Glutamatergic neuron (in vitro differentiated cells): ENCODE measurements around the gene PLPPR3. TPM values are rescaled to one million over a fixed set of nuclear protein-coding genes. Genes with fewer than 3 reads are reported as not detected.

Source experiments
- DNase-seq: peaks from one replicate; pipeline ENCODE4 v3.0.0; 2022
- H3K27ac Mint-ChIP-seq: one replicate; pipeline ENCODE4 v1.8.0; 2020; ENCODE audit warnings: mild to moderate bottlenecking, mixed read lengths, inconsistent platforms; ENCODE audit not compliant: unreplicated experiment
- H3K27me3 Mint-ChIP-seq: one replicate; pipeline ENCODE4 v1.8.0; 2020; ENCODE audit warnings: mild to moderate bottlenecking, moderate library complexity, mixed read lengths, inconsistent platforms; ENCODE audit not compliant: unreplicated experiment
- H3K36me3 Mint-ChIP-seq: one replicate; pipeline ENCODE4 v1.8.0; 2020; ENCODE audit warnings: mild to moderate bottlenecking, mixed read lengths, inconsistent platforms; ENCODE audit not compliant: unreplicated experiment
- H3K4me1 Mint-ChIP-seq: one replicate; pipeline ENCODE4 v1.8.0; 2020; ENCODE audit warnings: mild to moderate bottlenecking, low read depth, mixed read lengths, inconsistent platforms; ENCODE audit not compliant: unreplicated experiment
- H3K4me3 Mint-ChIP-seq: one replicate; pipeline ENCODE4 v1.8.0; 2020; ENCODE audit warnings: mild to moderate bottlenecking, mixed read lengths, inconsistent platforms; ENCODE audit not compliant: unreplicated experiment
- H3K9me3 Mint-ChIP-seq: one replicate; pipeline ENCODE4 v1.8.0; 2020; ENCODE audit warnings: mild to moderate bottlenecking, moderate library complexity, mixed read lengths, inconsistent platforms; ENCODE audit not compliant: unreplicated experiment
- total RNA-seq: library from RNA; stranded (reverse); fragmentation: NEBNext Ultra II Directional; extraction: Animal tissue kit (Norgen Biotek cat#: 25700); gene quantifications from one replicate; pipeline ENCODE4 v1.2.1, GENCODE V29; 2021; ENCODE audit not compliant: unreplicated experiment
- TF ChIP-seq, protein P1 (sequence below): fragments of 200-600 bp; sonication (generic); IDR thresholded peaks from one replicate; pipeline ENCODE4 v1.5.0; 2021; ENCODE audit not compliant: partially characterized antibody, unreplicated experiment

Gene PLPPR3
- total RNA-seq, 1 donor from 2014 or later, result 392 TPM

DNA sequence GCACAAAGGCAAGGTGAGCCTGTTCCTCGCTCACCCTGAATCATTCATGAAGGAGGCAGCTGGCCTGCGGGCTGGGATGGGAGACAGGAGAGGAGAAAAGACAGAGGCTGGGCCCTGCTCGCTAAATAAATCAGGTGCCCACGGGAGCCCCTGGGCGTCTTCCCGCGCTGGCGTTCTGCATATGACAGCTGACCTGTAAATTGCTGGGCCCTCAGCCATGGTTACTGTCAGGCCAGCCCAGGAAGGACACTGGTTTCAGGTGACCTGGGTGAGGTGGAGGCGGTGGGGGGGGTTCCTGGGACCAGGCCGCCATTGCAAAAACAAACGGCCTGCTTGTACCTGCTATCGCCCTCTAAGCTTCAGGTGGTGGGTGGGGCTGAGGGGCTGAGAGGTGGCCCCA is 27.9 kb downstream of the PLPPR3 start:
- H3K27me3 Mint-ChIP-seq, result peaks cover 17% of the 10 kb centered on the region
- no peak overlapping the region for H3K27ac Mint-ChIP-seq
- H3K4me3 Mint-ChIP-seq, result no peak overlapping the region
- DNase-seq, result no peak
- H3K9me3 Mint-ChIP-seq, result peaks cover 13% of the 10 kb centered on the region
- peaks cover 18% of the 10 kb centered on the region for H3K4me1 Mint-ChIP-seq
- no peaks in the 10 kb centered on the region for H3K36me3 Mint-ChIP-seq
- TF ChIP-seq, protein P1, sequence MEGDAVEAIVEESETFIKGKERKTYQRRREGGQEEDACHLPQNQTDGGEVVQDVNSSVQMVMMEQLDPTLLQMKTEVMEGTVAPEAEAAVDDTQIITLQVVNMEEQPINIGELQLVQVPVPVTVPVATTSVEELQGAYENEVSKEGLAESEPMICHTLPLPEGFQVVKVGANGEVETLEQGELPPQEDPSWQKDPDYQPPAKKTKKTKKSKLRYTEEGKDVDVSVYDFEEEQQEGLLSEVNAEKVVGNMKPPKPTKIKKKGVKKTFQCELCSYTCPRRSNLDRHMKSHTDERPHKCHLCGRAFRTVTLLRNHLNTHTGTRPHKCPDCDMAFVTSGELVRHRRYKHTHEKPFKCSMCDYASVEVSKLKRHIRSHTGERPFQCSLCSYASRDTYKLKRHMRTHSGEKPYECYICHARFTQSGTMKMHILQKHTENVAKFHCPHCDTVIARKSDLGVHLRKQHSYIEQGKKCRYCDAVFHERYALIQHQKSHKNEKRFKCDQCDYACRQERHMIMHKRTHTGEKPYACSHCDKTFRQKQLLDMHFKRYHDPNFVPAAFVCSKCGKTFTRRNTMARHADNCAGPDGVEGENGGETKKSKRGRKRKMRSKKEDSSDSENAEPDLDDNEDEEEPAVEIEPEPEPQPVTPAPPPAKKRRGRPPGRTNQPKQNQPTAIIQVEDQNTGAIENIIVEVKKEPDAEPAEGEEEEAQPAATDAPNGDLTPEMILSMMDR, result no peak

DNA sequence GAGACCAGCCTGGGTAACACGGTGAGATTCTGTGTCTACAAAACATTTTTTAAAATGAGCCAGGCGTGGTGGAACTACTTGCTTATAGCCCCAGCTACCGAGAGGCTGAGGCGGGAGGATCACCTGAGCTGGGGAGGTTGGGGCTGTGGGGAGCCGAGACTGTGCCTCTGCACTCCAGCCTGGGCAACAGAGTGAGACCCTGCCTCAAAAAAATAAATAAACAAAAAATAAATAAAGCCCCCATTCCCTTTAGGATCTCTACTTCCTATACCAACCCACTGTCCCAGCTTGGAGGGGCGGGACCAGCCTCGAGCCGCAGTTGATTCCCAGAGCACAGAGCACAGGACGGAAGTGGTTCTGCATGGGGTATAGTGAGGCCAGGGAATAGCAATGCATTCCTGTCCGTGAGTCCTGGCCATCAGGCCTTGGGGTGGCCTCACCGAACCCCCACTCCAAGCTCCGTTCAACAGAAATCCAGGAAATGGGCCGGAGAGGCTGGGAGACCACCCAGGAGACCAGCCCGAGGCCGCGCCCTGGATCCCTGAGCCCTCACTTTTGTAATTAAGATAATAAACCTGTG is 29.4 kb downstream of the PLPPR3 start:
- Mint-ChIP-seq H3K4me1 (peaks cover 18% of the 10 kb centered on the region), H3K4me3 (no peak overlapping the region), H3K27me3 (peaks cover 17% of the 10 kb centered on the region), H3K27ac (peak overlapping the region; percentile 78), H3K9me3 (peaks cover 18% of the 10 kb centered on the region), H3K36me3 (no peaks in the 10 kb centered on the region)
- no peak for DNase-seq
- TF ChIP-seq, protein P1, result no peak

DNA sequence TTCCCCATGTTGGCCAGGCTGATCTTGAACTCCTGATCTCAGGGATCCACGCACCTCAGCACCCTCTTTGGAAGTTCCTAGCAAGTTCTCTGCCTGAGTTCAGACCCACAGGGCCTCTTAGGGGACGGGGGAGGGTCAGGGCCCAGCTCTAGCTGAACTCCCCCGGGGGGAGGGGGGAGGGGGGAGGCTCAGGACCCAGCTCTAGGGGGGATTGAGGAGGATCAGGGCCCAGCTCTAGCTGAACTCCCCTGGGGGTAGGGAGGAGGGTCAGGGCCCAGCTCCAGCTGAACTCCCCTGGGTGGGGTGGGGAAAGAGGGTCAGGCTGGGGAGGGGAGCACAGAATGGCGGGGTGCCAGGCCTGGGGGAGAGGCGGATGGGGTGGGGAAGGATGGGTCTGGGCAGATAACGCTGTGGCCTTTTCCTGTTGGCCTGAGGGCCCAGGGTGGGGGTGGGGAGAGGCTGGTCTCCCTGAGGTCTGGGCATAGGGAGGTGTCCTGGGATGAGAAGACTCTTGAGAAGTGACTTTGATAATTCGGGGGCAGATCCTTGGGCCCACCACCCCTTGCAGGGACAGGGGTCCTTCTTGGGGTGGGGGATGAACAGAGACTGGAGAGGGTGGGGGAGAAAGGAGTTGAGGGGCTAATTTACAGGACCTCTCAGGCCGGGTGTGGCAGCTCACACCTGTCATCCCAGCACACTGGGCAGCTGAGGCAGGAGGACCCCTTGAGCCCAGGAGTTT is 30.0 kb downstream of the PLPPR3 start:
- no peak for DNase-seq
- peak overlapping the region; percentile 25 for H3K4me3 Mint-ChIP-seq
- H3K27me3 Mint-ChIP-seq, result peaks cover 16% of the 10 kb centered on the region
- TF ChIP-seq, protein P1, result no peak
- H3K27ac Mint-ChIP-seq, result peak overlapping the region; percentile 78
- no peaks in the 10 kb centered on the region for H3K36me3 Mint-ChIP-seq
- peaks cover 17% of the 10 kb centered on the region for H3K4me1 Mint-ChIP-seq
- H3K9me3 Mint-ChIP-seq, result peaks cover 18% of the 10 kb centered on the region

DNA sequence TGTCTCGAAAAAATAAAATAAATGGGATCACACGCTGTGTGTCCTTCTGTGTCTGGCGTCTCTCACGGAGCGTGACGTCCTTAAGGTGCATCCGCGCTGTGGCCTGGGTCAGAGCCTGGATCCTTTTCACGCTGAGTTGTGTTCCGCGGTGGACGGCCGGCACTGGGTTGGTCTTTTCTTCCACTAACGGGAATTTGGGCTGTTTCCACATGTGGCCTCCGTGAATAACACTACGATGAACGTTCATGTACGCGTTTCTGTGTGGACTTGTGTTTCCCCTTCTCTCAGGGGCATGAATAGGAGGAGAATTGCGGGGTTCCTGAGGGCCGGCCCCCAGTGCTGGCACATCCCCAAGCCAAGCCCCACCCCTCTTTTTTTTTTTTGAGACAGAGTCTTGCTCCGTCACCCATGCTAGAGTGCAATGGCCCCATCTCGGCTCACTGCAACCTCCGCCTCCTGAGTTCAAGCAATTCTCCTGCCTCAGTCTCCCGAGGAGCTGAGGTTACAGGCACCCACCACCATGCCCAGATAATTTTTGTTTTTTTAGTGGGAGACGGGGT is 30.7 kb downstream of the PLPPR3 start:
- Mint-ChIP-seq H3K27me3 (peaks cover 19% of the 10 kb centered on the region), H3K4me1 (peaks cover 15% of the 10 kb centered on the region), H3K4me3 (peak overlapping the region; percentile 20), H3K36me3 (no peaks in the 10 kb centered on the region), H3K9me3 (peaks cover 18% of the 10 kb centered on the region), H3K27ac (peak overlapping the region; percentile 84)
- TF ChIP-seq, protein P1, result no peak
- no peak for DNase-seq

DNA sequence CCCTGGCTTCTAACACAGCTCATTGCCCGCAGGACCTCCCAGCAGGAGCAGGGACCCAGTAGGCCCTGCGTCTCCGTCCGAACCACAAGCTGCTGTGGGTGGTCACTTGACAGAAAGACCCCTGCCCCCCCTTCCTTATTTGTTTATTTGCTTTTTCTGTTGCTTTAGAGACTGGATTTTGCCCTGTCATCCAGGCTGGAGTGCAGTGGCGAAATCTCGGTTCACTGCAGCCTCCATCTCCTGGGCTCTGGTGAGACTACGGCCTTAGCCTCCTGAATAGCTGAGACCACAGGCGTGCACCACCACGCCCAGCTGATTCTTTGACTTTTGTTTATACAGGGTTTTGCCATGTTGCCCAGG is 32.1 kb downstream of the PLPPR3 start:
- Mint-ChIP-seq H3K27me3 (peaks cover 19% of the 10 kb centered on the region), H3K9me3 (peaks cover 18% of the 10 kb centered on the region), H3K4me1 (peaks cover 14% of the 10 kb centered on the region), H3K36me3 (no peaks in the 10 kb centered on the region), H3K4me3 (peak overlapping the region; percentile 80), H3K27ac (peak overlapping the region; percentile 100)
- TF ChIP-seq, protein P1, result no peak
- no peak for DNase-seq
